ENCODE measurements around the gene OPTC.

Gene OPTC

GRCh38 chr1:203548892-203549291 is 54.9 kb downstream of the OPTC start:
- Histone ChIP-seq H3K36me3 (ENCODE audit: control insufficient read depth in 2 of 2, insufficient read depth in 1 of 2, low read length in 2 of 2) (no peaks in the 10 kb centered on the region), H3K27ac (ENCODE audit: extremely low read depth, low read depth, low read length) (no peak overlapping the region), H3K9me3 (ENCODE audit: control insufficient read depth, insufficient read depth, low read depth, low read length) (no peaks in the 10 kb centered on the region), H3K4me3 (ENCODE audit: low read depth, low read length) (no peak overlapping the region), H3K4me1 (ENCODE audit: control insufficient read depth, insufficient read depth, low read length) (peaks cover 16% of the 10 kb centered on the region)
- ChIA-PET POLR2A (interaction anchor here (0.6 kb wide), 1 partner anchor 83 kb away, joined by 8 read pairs; no protein-coding TSS in a partner anchor), CTCF (interaction anchor here (0.6 to 0.8 kb wide), 2 partner anchors 19 to 78 kb away, joined by 8 read pairs; partner anchors contain the start of gene ATP2B4)
- no peak for TF ChIP-seq ZNF223 (tag by site-specific recombination; IDR thresholded peaks at IDR 0.05)
- no peak for TF ChIP-seq PRDM1 (tag by site-specific recombination; IDR thresholded peaks at IDR 0.05)
- TF ChIP-seq ZBTB20 (tag by site-specific recombination; IDR thresholded peaks at IDR 0.05) = no peak
- TF ChIP-seq ZNF747 (tag by site-specific recombination; IDR thresholded peaks at IDR 0.05) = no peak
- no peak for TF ChIP-seq ZNF768 (tag by site-specific recombination; IDR thresholded peaks at IDR 0.05)
- TF ChIP-seq ZNF596 (tag by site-specific recombination; IDR thresholded peaks at IDR 0.05) = no peak

- H3K27ac ChIP-seq (ENCODE audit: extremely low read depth, low read depth, low read length) = no peak overlapping the region
- H3K9me3 ChIP-seq (ENCODE audit: control insufficient read depth, insufficient read depth, low read depth, low read length) = no peaks in the 10 kb centered on the region
- CTCF ChIA-PET = interaction anchor here (0.6 to 0.8 kb wide), 2 partner anchors 19 to 77 kb away, joined by 8 read pairs; partner anchors contain the start of gene ATP2B4
- H3K4me3 ChIP-seq (ENCODE audit: low read depth, low read length) = no peak overlapping the region
- POLR2A ChIA-PET = interaction anchor here (0.6 kb wide), 2 partner anchors 39 to 82 kb away, joined by 3 to 8 read pairs; no protein-coding TSS in a partner anchor
- H3K36me3 ChIP-seq (ENCODE audit: control insufficient read depth in 2 of 2, insufficient read depth in 1 of 2, low read length in 2 of 2) = no peaks in the 10 kb centered on the region
- H3K4me1 ChIP-seq (ENCODE audit: control insufficient read depth, insufficient read depth, low read length) = peaks cover 16% of the 10 kb centered on the region
- TF ChIP-seq ZNF704 (tag by site-specific recombination; IDR thresholded peaks at IDR 0.05) (no peak), ZNF623 (tag by site-specific recombination; IDR thresholded peaks at IDR 0.05) (no peak), ZNF202 (tag by site-specific recombination; IDR thresholded peaks at IDR 0.05; ENCODE audit: borderline replicate concordance) (no peak), ZNF362 (tag by site-specific recombination; IDR thresholded peaks at IDR 0.05) (no peak), ZNF677 (tag by site-specific recombination; IDR thresholded peaks at IDR 0.05) (no peak), ZNF398 (tag by site-specific recombination; IDR thresholded peaks at IDR 0.05) (no peak), ZNF701 (tag by site-specific recombination; IDR thresholded peaks at IDR 0.05) (no peak), ZXDB (tag by site-specific recombination; IDR thresholded peaks at IDR 0.05) (0 out of 2 replicates have a peak, but pooled peaks have one; percentile 24), MZF1 (tag by site-specific recombination; IDR thresholded peaks at IDR 0.05; ENCODE audit: borderline replicate concordance) (no peak), SCRT2 (tag by site-specific recombination; IDR thresholded peaks at IDR 0.05) (no peak), HOXC10 (CRISPR knock-in tag; IDR thresholded peaks at IDR 0.05) (no peak), ZNF366 (tag by site-specific recombination; conservative IDR thresholded peaks at IDR 0.05) (0 out of 2 replicates have a peak, but pooled peaks have one; percentile 19), PATZ1 (tag by site-specific recombination; IDR thresholded peaks at IDR 0.05) (peak; percentile 52), ZNF639 (tag by site-specific recombination; IDR thresholded peaks at IDR 0.05) (0 out of 2 replicates have a peak, but pooled peaks have one; percentile 43), ZNF488 (tag by site-specific recombination; IDR thresholded peaks at IDR 0.05) (no peak), ZBTB20 (tag by site-specific recombination; IDR thresholded peaks at IDR 0.05) (peak; percentile 60), KLF9 (tag by site-specific recombination; IDR thresholded peaks at IDR 0.05; ENCODE audit: low read depth) (no peak), ZNF580 (tag by site-specific recombination; IDR thresholded peaks at IDR 0.05) (no peak), BCL6B (tag by site-specific recombination; IDR thresholded peaks at IDR 0.05) (0 out of 2 replicates have a peak, but pooled peaks have one; percentile 5), ZNF776 (tag by site-specific recombination; IDR thresholded peaks at IDR 0.05; ENCODE audit: borderline replicate concordance) (no peak)
These were observed 55.4 kb downstream of the OPTC start for GRCh38 chr1:203549309-203549708.
